SU-DHL-6 (cell line): ENCODE results near the gene ZNF423.

Source experiments
- EZH2phosphoT487 ChIP-seq: fragments of 200-600 bp; sonication (generic), shearing (Covaris generic); conservative IDR thresholded peaks from 2 replicates; pipeline ENCODE4 v1.6.1; 2018; ENCODE audit warnings: mild to moderate bottlenecking, antibody characterized with exemption, low read length, moderate library complexity, mixed read lengths
- TF ChIP-seq, protein P1 (sequence below): fragments of 200-600 bp; sonication (generic); IDR thresholded peaks from one replicate; pipeline ENCODE4 v1.5.1; 2017; ENCODE audit warnings: antibody characterized with exemption, mild to moderate bottlenecking, low read length, moderate library complexity; ENCODE audit not compliant: insufficient read depth, poor library complexity, severe bottlenecking

GRCh38 chr16:49601576-49601975, 254.3 kb downstream of the ZNF423 start:
- TF ChIP-seq EZH2phosphoT487 = no peak
- TF ChIP-seq, protein P1, sequence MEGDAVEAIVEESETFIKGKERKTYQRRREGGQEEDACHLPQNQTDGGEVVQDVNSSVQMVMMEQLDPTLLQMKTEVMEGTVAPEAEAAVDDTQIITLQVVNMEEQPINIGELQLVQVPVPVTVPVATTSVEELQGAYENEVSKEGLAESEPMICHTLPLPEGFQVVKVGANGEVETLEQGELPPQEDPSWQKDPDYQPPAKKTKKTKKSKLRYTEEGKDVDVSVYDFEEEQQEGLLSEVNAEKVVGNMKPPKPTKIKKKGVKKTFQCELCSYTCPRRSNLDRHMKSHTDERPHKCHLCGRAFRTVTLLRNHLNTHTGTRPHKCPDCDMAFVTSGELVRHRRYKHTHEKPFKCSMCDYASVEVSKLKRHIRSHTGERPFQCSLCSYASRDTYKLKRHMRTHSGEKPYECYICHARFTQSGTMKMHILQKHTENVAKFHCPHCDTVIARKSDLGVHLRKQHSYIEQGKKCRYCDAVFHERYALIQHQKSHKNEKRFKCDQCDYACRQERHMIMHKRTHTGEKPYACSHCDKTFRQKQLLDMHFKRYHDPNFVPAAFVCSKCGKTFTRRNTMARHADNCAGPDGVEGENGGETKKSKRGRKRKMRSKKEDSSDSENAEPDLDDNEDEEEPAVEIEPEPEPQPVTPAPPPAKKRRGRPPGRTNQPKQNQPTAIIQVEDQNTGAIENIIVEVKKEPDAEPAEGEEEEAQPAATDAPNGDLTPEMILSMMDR = no peak
